Activated gamma-delta T cell (primary cell): ENCODE measurements around the gene ZBP1.

Experiments used
- DNase-seq: peaks from one replicate; lab custom pipeline; 2025; lab: John Stamatoyannopoulos, UW

Gene ZBP1

GRCh38 chr20:57571782-57572416 lies 48.3 kb downstream of the ZBP1 start:
- no peak for DNase-seq

GRCh38 chr20:57570920-57571319 lies 49.3 kb downstream of the ZBP1 start:
- no peak for DNase-seq

GRCh38 chr20:57570145-57570850 lies 49.9 kb downstream of the ZBP1 start:
- DNase-seq, result no peak

GRCh38 chr20:57568960-57569359 lies 51.3 kb downstream of the ZBP1 start:
- DNase-seq, result no peak

GRCh38 chr20:57568088-57568896 lies 51.9 kb downstream of the ZBP1 start:
- DNase-seq, result no peak

- no peak for DNase-seq
These were observed 52.7 kb downstream of the ZBP1 start for GRCh38 chr20:57567471-57568079.

GRCh38 chr20:57566803-57567459 lies 53.3 kb downstream of the ZBP1 start:
- DNase-seq, result no peak

GRCh38 chr20:57566399-57566798 lies 53.8 kb downstream of the ZBP1 start:
- no peak for DNase-seq

- DNase-seq, result no peak
These were observed 55.1 kb downstream of the ZBP1 start for GRCh38 chr20:57564951-57565642.

- DNase-seq, result no peak
These were observed 55.9 kb downstream of the ZBP1 start for GRCh38 chr20:57564180-57564802.

- no peak for DNase-seq
These were observed 56.7 kb downstream of the ZBP1 start for GRCh38 chr20:57563522-57563921.

- no peak for DNase-seq
These were observed 57.4 kb downstream of the ZBP1 start for GRCh38 chr20:57562541-57563465.

- DNase-seq, result no peak
These were observed 58.6 kb downstream of the ZBP1 start for GRCh38 chr20:57561356-57562279.

GRCh38 chr20:57560554-57561355 lies 59.5 kb downstream of the ZBP1 start, which contains the start of gene PCK1:
TSS of gene PCK1 (plus strand) at chr20:57561110. CDS start at chr20:57561412, 302 bp downstream.
- DNase-seq, result no peak

- DNase-seq, result no peak
These were observed 60.3 kb downstream of the ZBP1 start for GRCh38 chr20:57559658-57560553.

GRCh38 chr20:57559289-57559634 lies 61.0 kb downstream of the ZBP1 start:
- DNase-seq, result no peak
